OCI-LY1 (cell line): ENCODE data around the gene MACROH2A2.

Experiments used
- EZH2 ChIP-seq: fragments of 200-600 bp; sonication (generic), shearing (Covaris generic); IDR thresholded peaks from 2 replicates; pipeline ENCODE4 v1.8.0; 2017; ENCODE audit warnings: borderline replicate concordance, mixed run types, mild to moderate bottlenecking, antibody characterized with exemption, low read length, moderate library complexity, mixed read lengths
- TF ChIP-seq, protein P1 (sequence below): fragments of 200-600 bp; sonication (generic), shearing (Covaris generic); IDR thresholded peaks from 2 replicates; pipeline ENCODE4 v1.5.1; 2017; ENCODE audit warnings: mild to moderate bottlenecking, antibody characterized with exemption, low read length, moderate library complexity, mixed read lengths

DNA sequence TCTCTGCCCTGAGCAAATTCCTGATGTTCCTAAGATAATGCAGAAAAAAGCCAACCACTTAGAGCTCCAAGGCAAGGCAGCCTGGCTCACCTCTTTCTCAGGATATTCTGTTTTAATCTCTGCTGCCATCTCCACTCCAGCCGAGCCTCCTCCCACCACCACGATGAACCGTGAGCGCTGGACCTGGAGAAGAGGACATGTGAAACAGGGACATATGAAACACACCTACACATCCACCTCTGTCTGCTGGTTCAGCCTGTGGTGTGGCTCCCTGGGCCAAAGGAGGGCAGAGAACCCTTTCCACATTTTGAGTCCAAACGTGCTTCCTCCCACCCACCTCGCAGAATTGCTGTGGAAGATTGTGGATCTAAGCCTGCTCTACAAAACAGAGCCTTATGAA is 67.8 kb downstream of the MACROH2A2 start:
- TF ChIP-seq, protein P1, sequence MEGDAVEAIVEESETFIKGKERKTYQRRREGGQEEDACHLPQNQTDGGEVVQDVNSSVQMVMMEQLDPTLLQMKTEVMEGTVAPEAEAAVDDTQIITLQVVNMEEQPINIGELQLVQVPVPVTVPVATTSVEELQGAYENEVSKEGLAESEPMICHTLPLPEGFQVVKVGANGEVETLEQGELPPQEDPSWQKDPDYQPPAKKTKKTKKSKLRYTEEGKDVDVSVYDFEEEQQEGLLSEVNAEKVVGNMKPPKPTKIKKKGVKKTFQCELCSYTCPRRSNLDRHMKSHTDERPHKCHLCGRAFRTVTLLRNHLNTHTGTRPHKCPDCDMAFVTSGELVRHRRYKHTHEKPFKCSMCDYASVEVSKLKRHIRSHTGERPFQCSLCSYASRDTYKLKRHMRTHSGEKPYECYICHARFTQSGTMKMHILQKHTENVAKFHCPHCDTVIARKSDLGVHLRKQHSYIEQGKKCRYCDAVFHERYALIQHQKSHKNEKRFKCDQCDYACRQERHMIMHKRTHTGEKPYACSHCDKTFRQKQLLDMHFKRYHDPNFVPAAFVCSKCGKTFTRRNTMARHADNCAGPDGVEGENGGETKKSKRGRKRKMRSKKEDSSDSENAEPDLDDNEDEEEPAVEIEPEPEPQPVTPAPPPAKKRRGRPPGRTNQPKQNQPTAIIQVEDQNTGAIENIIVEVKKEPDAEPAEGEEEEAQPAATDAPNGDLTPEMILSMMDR, result no peak
- TF ChIP-seq EZH2, result no peak
